Mesenchymal stem cell (in vitro differentiated cells and primary cell): ENCODE results near the gene CELF2.

ENCODE experiments used
- DNase-seq: peaks from one replicate; pipeline ENCODE4 v3.0.0-alpha.2; 2013
- H2AFZ ChIP-seq: one replicate; pipeline ENCODE4 v1.6.1; 2013; ENCODE audit warnings: low read depth, mild to moderate bottlenecking, control low read depth, inconsistent platforms, low read length, moderate library complexity
- H2AK5ac ChIP-seq: 2 replicates; pipeline ENCODE4 v1.6.1; 2013; ENCODE audit warnings: low read length, moderate library complexity, mild to moderate bottlenecking, inconsistent platforms; ENCODE audit not compliant: severe bottlenecking
- H2BK120ac ChIP-seq: one replicate; pipeline ENCODE4 v1.6.1; 2013; ENCODE audit warnings: low read depth, mild to moderate bottlenecking, inconsistent platforms, low read length, moderate library complexity
- H2BK12ac ChIP-seq, 2 experiments: one replicate each; pipeline ENCODE4 v1.6.1; 2013; ENCODE audit warnings: inconsistent platforms in 2 of 2, low read length in 2 of 2, mild to moderate bottlenecking in 2 of 2, moderate library complexity in 2 of 2, control low read depth in 1 of 2
- H2BK15ac ChIP-seq: one replicate; pipeline ENCODE4 v1.6.1; 2013; ENCODE audit warnings: mild to moderate bottlenecking, low read depth, inconsistent platforms; ENCODE audit not compliant: poor library complexity, severe bottlenecking
- H2BK5ac ChIP-seq: 2 replicates; pipeline ENCODE4 v1.6.1; 2013; ENCODE audit warnings: low read depth, mild to moderate bottlenecking, low read length, control low read depth, inconsistent platforms; ENCODE audit not compliant: poor library complexity, severe bottlenecking
- H3K14ac ChIP-seq, 2 experiments: one replicate each; pipeline ENCODE4 v1.6.1; 2013; ENCODE audit warnings: inconsistent platforms in 2 of 2, low read length in 2 of 2, control low read depth in 1 of 2, mild to moderate bottlenecking in 1 of 2, moderate library complexity in 1 of 2
- H3K18ac ChIP-seq, 2 experiments: one replicate each; pipeline ENCODE4 v1.6.1; 2013; ENCODE audit warnings: inconsistent platforms in 2 of 2, low read length in 2 of 2, control low read depth in 1 of 2, low read depth in 1 of 2, mild to moderate bottlenecking in 1 of 2
- H3K23ac ChIP-seq, 2 experiments: one replicate each; pipeline ENCODE4 v1.6.1; 2013; ENCODE audit warnings: inconsistent platforms in 2 of 2, low read length in 2 of 2, mild to moderate bottlenecking in 2 of 2, moderate library complexity in 2 of 2, control low read depth in 1 of 2
- H3K27ac ChIP-seq: 2 replicates; pipeline ENCODE4 v1.5.1; 2013; ENCODE audit warnings: mild to moderate bottlenecking, moderate library complexity, low read length, control low read depth, inconsistent platforms; ENCODE audit not compliant: poor library complexity, severe bottlenecking
- H3K27me3 ChIP-seq, 2 experiments: 2 replicates each; pipeline versions ENCODE4 v1.6.1 to v1.7.0; 2013; ENCODE audit warnings: low read length in 2 of 2, mild to moderate bottlenecking in 2 of 2, moderate library complexity in 2 of 2, control low read depth in 1 of 2, inconsistent platforms in 1 of 2; ENCODE audit not compliant: control insufficient read depth in 1 of 2, insufficient read depth in 1 of 2
- H3K36me3 ChIP-seq, 2 experiments: 2 replicates each; pipeline versions ENCODE4 v1.6.1 to v1.7.0; 2013; ENCODE audit warnings: low read length in 2 of 2, control low read depth in 1 of 2, inconsistent platforms in 1 of 2, low read depth in 1 of 2, mild to moderate bottlenecking in 1 of 2; ENCODE audit not compliant: insufficient read depth in 2 of 2, control insufficient read depth in 1 of 2
- H3K4ac ChIP-seq, 2 experiments: one replicate each; pipeline ENCODE4 v1.6.1; 2013; ENCODE audit warnings: inconsistent platforms in 2 of 2, low read length in 2 of 2, mild to moderate bottlenecking in 2 of 2, moderate library complexity in 2 of 2, control low read depth in 1 of 2, low read depth in 1 of 2
- H3K4me1 ChIP-seq: 2 replicates; pipeline ENCODE4 v1.6.1; 2013; ENCODE audit warnings: low read depth, low read length, control low read depth; ENCODE audit not compliant: control insufficient read depth, insufficient read depth
- H3K4me2 ChIP-seq: 2 replicates; pipeline ENCODE4 v1.6.1; 2013; ENCODE audit warnings: low read length, mild to moderate bottlenecking, inconsistent platforms; ENCODE audit not compliant: poor library complexity, severe bottlenecking
- H3K4me3 ChIP-seq, 2 experiments: 2 replicates each; pipeline versions ENCODE4 v1.5.1 to v1.7.0; 2013; ENCODE audit warnings: low read length in 2 of 2, mild to moderate bottlenecking in 2 of 2, control low read depth in 1 of 2, low read depth in 1 of 2; ENCODE audit not compliant: insufficient read depth in 1 of 2
- H3K79me1 ChIP-seq: replicated peaks from 2 replicates; pipeline ENCODE4 v1.6.1; 2013; ENCODE audit warnings: mild to moderate bottlenecking, control low read depth, low read length, inconsistent platforms; ENCODE audit not compliant: poor library complexity, severe bottlenecking
- H3K9ac ChIP-seq: 2 replicates; pipeline ENCODE4 v1.7.0; 2013; ENCODE audit warnings: mild to moderate bottlenecking, low read length, moderate library complexity
- H3K9me3 ChIP-seq: 2 replicates; pipeline ENCODE4 v1.7.0; 2013; ENCODE audit warnings: mild to moderate bottlenecking, low read length; ENCODE audit not compliant: control insufficient read depth
- H4K8ac ChIP-seq: one replicate; pipeline ENCODE4 v1.6.1; 2013; ENCODE audit warnings: inconsistent platforms, mild to moderate bottlenecking, low read length, moderate library complexity
- H4K91ac ChIP-seq: one replicate; pipeline ENCODE4 v1.6.1; 2013; ENCODE audit warnings: mild to moderate bottlenecking, low read length, inconsistent platforms
- WGBS: methylation state at CpG from one replicate; pipeline ENCODE4 v1.1.7; 2013; ENCODE audit warnings: mixed read lengths; 5-methylcytosine and 5-hydroxymethylcytosine counted together

CELF2 gene

GRCh38 chr10:11006428-11006825 is 11.2 kb upstream of the CELF2 start:
- Histone ChIP-seq H3K36me3 (no peaks in the 10 kb centered on the region), H3K23ac (no peak overlapping the region), H3K4me3 (no peak overlapping the region), H2BK120ac (no peak overlapping the region), H3K27ac (no peak overlapping the region), H2BK5ac (no peak overlapping the region), H3K4ac (no peak overlapping the region), H4K8ac (no peak overlapping the region), H3K27me3 (no peaks in the 10 kb centered on the region), H4K91ac (no peak overlapping the region), H2AFZ (no peak overlapping the region), H3K79me1 (no peaks in the 10 kb centered on the region), H2BK12ac (no peak overlapping the region), H2BK15ac (no peak overlapping the region), H3K18ac (no peak overlapping the region), H2AK5ac (no peak overlapping the region), H3K9me3 (no peaks in the 10 kb centered on the region), H3K9ac (peak overlapping the region; percentile 7), H3K4me2 (no peak overlapping the region), H3K4me1 (no peaks in the 10 kb centered on the region), H3K14ac (no peak overlapping the region)
- WGBS, result 70% methylated on average over 2 of the region's 3 CpGs
- no peak for DNase-seq

GRCh38 chr10:11007476-11008020 is 10.1 kb upstream of the CELF2 start:
- no peak overlapping the region for H2BK12ac ChIP-seq
- no peak overlapping the region for H3K14ac ChIP-seq
- H3K4ac ChIP-seq, result no peak overlapping the region
- no peak overlapping the region for H3K4me2 ChIP-seq
- H3K23ac ChIP-seq, result no peak overlapping the region
- no peaks in the 10 kb centered on the region for H3K9me3 ChIP-seq
- H2BK15ac ChIP-seq, result no peak overlapping the region
- H3K27ac ChIP-seq, result no peak overlapping the region
- H2BK120ac ChIP-seq, result no peak overlapping the region
- H3K4me1 ChIP-seq, result no peaks in the 10 kb centered on the region
- no peak for DNase-seq
- H3K27me3 ChIP-seq, result no peaks in the 10 kb centered on the region
- no peak overlapping the region for H4K8ac ChIP-seq
- 92% methylated on average over 16 of the region's 16 CpGs for WGBS
- H3K9ac ChIP-seq, result peak overlapping the region; percentile 24
- H2AK5ac ChIP-seq, result no peak overlapping the region
- H2BK5ac ChIP-seq, result no peak overlapping the region
- H3K36me3 ChIP-seq, result no peaks in the 10 kb centered on the region
- no peaks in the 10 kb centered on the region for H3K79me1 ChIP-seq
- no peak overlapping the region for H3K18ac ChIP-seq
- no peak overlapping the region for H4K91ac ChIP-seq
- no peak overlapping the region for H3K4me3 ChIP-seq
- H2AFZ ChIP-seq, result no peak overlapping the region

- Histone ChIP-seq H3K4me2 (no peak overlapping the region), H3K18ac (no peak overlapping the region), H2AK5ac (no peak overlapping the region), H3K23ac (no peak overlapping the region), H4K8ac (no peak overlapping the region), H2BK5ac (no peak overlapping the region), H2BK120ac (no peak overlapping the region), H2AFZ (no peak overlapping the region), H3K27ac (no peak overlapping the region), H3K27me3 (no peaks in the 10 kb centered on the region), H2BK15ac (no peak overlapping the region), H3K4me1 (no peaks in the 10 kb centered on the region), H3K4me3 (no peak overlapping the region), H3K9me3 (no peaks in the 10 kb centered on the region), H2BK12ac (no peak overlapping the region), H3K14ac (no peak overlapping the region), H3K79me1 (no peaks in the 10 kb centered on the region), H3K4ac (no peak overlapping the region), H3K36me3 (no peaks in the 10 kb centered on the region), H3K9ac (peak overlapping the region; percentile 71), H4K91ac (no peak overlapping the region)
- 86% methylated on average over 13 of the region's 13 CpGs for WGBS
- DNase-seq, result no peak
These were observed 8.0 kb upstream of the CELF2 start for GRCh38 chr10:11009471-11010308.

GRCh38 chr10:11010582-11010981 is 7.1 kb upstream of the CELF2 start:
- Histone ChIP-seq H3K79me1 (no peaks in the 10 kb centered on the region), H3K23ac (no peak overlapping the region), H4K8ac (no peak overlapping the region), H3K14ac (no peak overlapping the region), H4K91ac (no peak overlapping the region), H3K4me3 (no peak overlapping the region), H2AK5ac (no peak overlapping the region), H3K27me3 (no peaks in the 10 kb centered on the region), H3K27ac (no peak overlapping the region), H3K4me1 (no peaks in the 10 kb centered on the region), H3K18ac (no peak overlapping the region), H2AFZ (no peak overlapping the region), H3K4me2 (no peak overlapping the region), H3K4ac (no peak overlapping the region), H2BK120ac (no peak overlapping the region), H3K9me3 (no peaks in the 10 kb centered on the region), H3K9ac (no peak overlapping the region), H3K36me3 (no peaks in the 10 kb centered on the region), H2BK12ac (no peak overlapping the region), H2BK5ac (no peak overlapping the region), H2BK15ac (no peak overlapping the region)
- WGBS, result 93% methylated on average over 4 of the region's 6 CpGs
- DNase-seq, result no peak
